ENCODE measurements around the gene PKP2. TPM values are rescaled to one million over a fixed set of nuclear protein-coding genes. Genes with fewer than 3 reads are reported as not detected.

Gene PKP2
- total and polyA plus RNA-seq, 4 donors = 8.6 to 35.7 (median 12.8) TPM

GRCh38 chr12:32789916-32790315 is 106.7 kb downstream of the PKP2 start:
- Histone ChIP-seq H3K27ac (ENCODE audit: low read depth in 1 of 2, low read length in 2 of 2) (no peak overlapping the region), H3K9me3 (ENCODE audit: control insufficient read depth in 4 of 4, low read length in 3 of 4) (no peaks in the 10 kb centered on the region), H3K9ac (ENCODE audit: low read depth in 1 of 2, low read length in 2 of 2) (no peak overlapping the region), H3K4me1 (ENCODE audit: control insufficient read depth in 4 of 4, insufficient read depth in 4 of 4, low read length in 3 of 4) (no peaks in the 10 kb centered on the region), H3K4me3 (ENCODE audit: low read depth in 1 of 3, low read length in 3 of 3) (no peak overlapping the region), H3K27me3 (ENCODE audit: control insufficient read depth in 4 of 4, insufficient read depth in 4 of 4, low read length in 3 of 4) (no peaks in the 10 kb centered on the region), H3K36me3 (ENCODE audit: control insufficient read depth in 4 of 4, insufficient read depth in 3 of 4, low read depth in 1 of 4, low read length in 3 of 4) (peaks cover 2 to 30% (median 13%) of the 10 kb centered on the region in 4 donors)
- WGBS = 62% methylated on average over 2 of the region's 2 CpGs
- TF ChIP-seq CTCF (IDR thresholded peaks at IDR 0.05; ENCODE audit: low read depth, low read length, missing input control) (no peak), YY1 (IDR thresholded peaks at IDR 0.05) (no peak), RXRA (IDR thresholded peaks at IDR 0.05) (no peak), MAX (IDR thresholded peaks at IDR 0.05) (no peak), ATF3 (IDR thresholded peaks at IDR 0.05) (no peak), RAD21 (IDR thresholded peaks at IDR 0.05) (no peak)
- no peak for DNase-seq (ENCODE audit: low spot score)

- H3K4me1 ChIP-seq (ENCODE audit: control insufficient read depth in 4 of 4, insufficient read depth in 4 of 4, low read length in 3 of 4) = no peaks in the 10 kb centered on the region
These were observed 107.1 kb downstream of the PKP2 start for GRCh38 chr12:32789446-32789845.

More at GRCh38 chr12:32789446-32789845, 107.1 kb downstream of the PKP2 start:
- H3K27ac ChIP-seq (ENCODE audit: low read depth in 1 of 2, low read length in 2 of 2) = no peak overlapping the region
- no peaks in the 10 kb centered on the region for H3K9me3 ChIP-seq (ENCODE audit: control insufficient read depth in 4 of 4, low read length in 3 of 4)
- peaks cover 2 to 25% (median 11%) of the 10 kb centered on the region in 4 donors for H3K36me3 ChIP-seq (ENCODE audit: control insufficient read depth in 4 of 4, insufficient read depth in 3 of 4, low read depth in 1 of 4, low read length in 3 of 4)
- no peak for DNase-seq (ENCODE audit: low spot score)
- H3K27me3 ChIP-seq (ENCODE audit: control insufficient read depth in 4 of 4, insufficient read depth in 4 of 4, low read length in 3 of 4) = no peaks in the 10 kb centered on the region
- no peak overlapping the region for H3K4me3 ChIP-seq (ENCODE audit: low read depth in 1 of 3, low read length in 3 of 3)
- TF ChIP-seq RXRA (IDR thresholded peaks at IDR 0.05) = no peak
- no peak for TF ChIP-seq SP1 (IDR thresholded peaks at IDR 0.05)
- TF ChIP-seq FOXA1 (IDR thresholded peaks at IDR 0.05) = no peak
- no peak for TF ChIP-seq JUND (IDR thresholded peaks at IDR 0.05)
- TF ChIP-seq GABPA (IDR thresholded peaks at IDR 0.05 in 1 of 2, conservative IDR thresholded peaks at IDR 0.05 in 1 of 2) = no peak
- TF ChIP-seq ZBTB33 (IDR thresholded peaks at IDR 0.05) = no peak
- TF ChIP-seq EGR1 (IDR thresholded peaks at IDR 0.05; ENCODE audit: low read depth in 2 of 2) = no peak
- TF ChIP-seq YY1 (IDR thresholded peaks at IDR 0.05) = no peak
- no peak for TF ChIP-seq HNF4G (IDR thresholded peaks at IDR 0.05)
- no peak for TF ChIP-seq FOXA2 (IDR thresholded peaks at IDR 0.05)
- no peak for TF ChIP-seq NR2F2 (IDR thresholded peaks at IDR 0.05)
- no peak for TF ChIP-seq HNF4A (conservative IDR thresholded peaks at IDR 0.05)
- no peak for TF ChIP-seq MAX (IDR thresholded peaks at IDR 0.05)
- no peak overlapping the region for H3K9ac ChIP-seq (ENCODE audit: low read depth in 1 of 2, low read length in 2 of 2)

Measured in liver (tissue), 9 donors.